Measurements from ENCODE around the gene FRMD4A.

GRCh38 chr10:13672548-13672947 lies 658.2 kb downstream of the FRMD4A start:
- TF ChIP-seq REST (IDR thresholded peaks at IDR 0.05; ENCODE audit: low read depth), result no peak
- no peak for TF ChIP-seq RAD21 (IDR thresholded peaks at IDR 0.05; ENCODE audit: low read depth)
- TF ChIP-seq TAF1 (IDR thresholded peaks at IDR 0.05; ENCODE audit: low read depth), result no peak
- TF ChIP-seq, protein P1, sequence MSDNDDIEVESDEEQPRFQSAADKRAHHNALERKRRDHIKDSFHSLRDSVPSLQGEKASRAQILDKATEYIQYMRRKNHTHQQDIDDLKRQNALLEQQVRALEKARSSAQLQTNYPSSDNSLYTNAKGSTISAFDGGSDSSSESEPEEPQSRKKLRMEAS (IDR thresholded peaks at IDR 0.05), result no peak
- TF ChIP-seq ZBTB7A (IDR thresholded peaks at IDR 0.05; ENCODE audit: low read depth), result no peak
- TF ChIP-seq EP300 (IDR thresholded peaks at IDR 0.05; ENCODE audit: borderline replicate concordance), result no peak
- no peak for TF ChIP-seq TEAD4 (IDR thresholded peaks at IDR 0.05)

Measured in Ishikawa (cell line).